ENCODE data around the gene PRB2.
"Not testable (repeated sequence)": the region's sequence is repeated elsewhere in the genome, so short reads cannot be mapped to it uniquely, and the experiment has no call there.

The PRB2 gene

DNA sequence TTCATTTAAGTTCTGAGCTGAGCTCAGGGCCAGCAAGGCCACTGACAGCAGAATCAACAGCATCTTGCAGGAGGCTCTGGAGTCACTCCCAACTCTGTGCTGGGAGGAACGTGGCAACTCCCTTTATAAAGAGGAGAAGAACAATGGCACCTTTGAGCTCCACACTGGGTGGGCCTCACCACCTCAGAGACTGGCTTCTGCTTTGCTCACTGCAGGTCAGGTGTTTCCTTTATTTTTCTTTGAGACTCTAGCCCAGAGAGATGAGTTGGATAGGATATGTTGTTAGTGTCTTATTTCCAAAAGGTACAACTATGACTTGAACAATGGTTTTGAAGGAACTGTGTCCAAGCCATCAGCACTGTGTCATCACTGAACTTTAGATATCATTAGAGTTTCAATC, at the start of gene PRB2:
Gene PRB2 (minus strand): TSS at position 101 of the 400 bp plus-strand sequence. CDS start 38 bp downstream, at position 63.
- DNase-seq (ENCODE audit: low read depth, low spot score) = not testable (repeated sequence)

DNA sequence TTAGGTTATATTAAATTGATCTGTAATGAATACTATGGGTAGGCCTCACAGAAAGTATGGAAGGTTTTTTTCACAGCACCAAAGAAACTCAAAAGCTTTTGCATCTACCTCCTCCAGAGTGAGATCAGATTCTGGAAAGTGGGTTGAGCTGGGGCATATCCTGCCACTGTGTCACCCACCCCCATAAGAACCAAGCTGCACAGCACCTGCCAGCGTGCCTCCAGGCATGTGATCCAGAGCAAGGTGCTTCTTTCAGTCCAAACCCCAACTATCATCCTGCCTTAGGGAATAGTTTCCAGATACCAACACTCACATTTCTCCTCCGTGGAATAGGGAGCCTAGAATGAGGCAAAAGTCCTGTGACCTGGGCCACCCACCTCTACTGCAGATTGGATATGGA, 42.6 kb upstream of the PRB2 start:
- DNase-seq (ENCODE audit: low read depth, low spot score) = no peak

DNA sequence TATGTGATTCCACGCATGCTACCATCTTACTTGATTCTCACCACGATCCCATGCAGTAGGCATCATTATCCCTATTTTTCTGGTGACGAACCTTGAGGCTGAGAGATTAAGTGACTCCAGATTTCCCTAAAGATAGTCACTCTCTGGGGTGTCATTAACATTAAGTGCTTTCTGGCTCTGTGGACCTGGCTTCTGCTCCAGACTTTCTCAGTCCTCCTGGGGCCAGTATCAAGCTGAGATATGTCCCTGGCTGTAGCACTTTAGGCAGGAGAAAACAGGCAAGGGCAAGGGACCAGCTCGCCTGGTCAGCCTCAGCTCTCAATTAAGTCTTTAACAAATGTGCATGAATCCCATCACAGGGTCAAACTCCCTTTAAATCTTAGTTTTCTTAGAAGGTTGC, 38.3 kb upstream of the PRB2 start:
- no peak for DNase-seq (ENCODE audit: low read depth, low spot score)

DNA sequence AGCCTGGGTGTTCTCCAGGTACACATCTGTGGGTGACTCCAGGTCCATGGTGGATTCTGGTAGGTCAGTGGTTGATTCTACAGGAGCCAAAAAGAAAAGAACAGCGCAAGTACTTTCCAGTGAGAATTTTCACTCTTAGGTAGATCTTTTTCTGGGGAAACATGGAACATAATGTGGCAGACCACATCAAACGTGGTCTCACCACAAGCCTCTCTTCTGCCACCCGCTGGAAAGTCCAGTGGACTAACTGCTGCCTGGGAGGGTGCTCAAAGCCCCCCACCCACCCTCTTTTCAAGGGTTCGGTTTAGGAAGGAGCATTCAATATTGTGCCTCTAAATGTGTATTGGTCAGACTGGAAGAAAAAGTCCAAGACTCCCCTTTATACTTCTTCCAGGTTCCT, 36.1 kb upstream of the PRB2 start:
- DNase-seq (ENCODE audit: low read depth, low spot score) = no peak

DNA sequence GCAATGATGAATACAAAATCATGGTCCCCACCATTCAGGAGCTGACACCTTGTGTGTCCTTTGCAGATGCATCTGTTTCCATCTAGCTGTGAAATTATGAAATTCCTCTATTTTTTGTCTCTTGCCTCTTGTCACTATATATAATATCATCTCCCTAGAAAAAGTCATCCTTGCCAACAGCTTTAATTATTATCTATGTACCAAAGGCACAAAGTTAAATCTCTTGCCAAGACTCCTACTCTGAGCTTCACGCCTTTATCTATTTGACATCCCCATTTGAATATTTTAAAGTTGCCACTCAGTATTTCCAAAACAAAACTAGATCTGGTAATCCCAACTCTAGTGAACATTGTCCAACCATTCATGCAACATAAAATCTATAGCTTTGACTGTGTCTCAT, 32.0 kb upstream of the PRB2 start:
- DNase-seq (ENCODE audit: low read depth, low spot score) = no peak

DNA sequence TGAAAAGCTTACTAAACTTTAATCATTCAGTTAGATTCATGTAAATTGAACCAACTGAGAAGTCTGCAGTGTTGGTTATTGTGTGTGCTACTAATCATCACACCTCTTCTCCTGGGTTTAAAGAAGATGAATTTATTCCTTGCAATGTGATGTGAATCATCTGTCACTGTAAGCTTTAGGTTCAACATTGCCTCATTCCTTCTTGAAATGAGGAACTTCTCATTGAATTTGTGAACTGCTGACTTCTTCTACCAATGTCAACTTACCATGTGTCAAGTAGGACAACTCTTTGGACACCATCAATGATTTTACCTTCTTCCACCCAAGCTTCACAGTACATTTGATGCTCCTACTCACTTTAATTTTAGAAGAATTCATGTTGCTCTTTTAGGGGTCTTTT, 17.4 kb upstream of the PRB2 start:
- DNase-seq (ENCODE audit: low read depth, low spot score) = no peak

DNA sequence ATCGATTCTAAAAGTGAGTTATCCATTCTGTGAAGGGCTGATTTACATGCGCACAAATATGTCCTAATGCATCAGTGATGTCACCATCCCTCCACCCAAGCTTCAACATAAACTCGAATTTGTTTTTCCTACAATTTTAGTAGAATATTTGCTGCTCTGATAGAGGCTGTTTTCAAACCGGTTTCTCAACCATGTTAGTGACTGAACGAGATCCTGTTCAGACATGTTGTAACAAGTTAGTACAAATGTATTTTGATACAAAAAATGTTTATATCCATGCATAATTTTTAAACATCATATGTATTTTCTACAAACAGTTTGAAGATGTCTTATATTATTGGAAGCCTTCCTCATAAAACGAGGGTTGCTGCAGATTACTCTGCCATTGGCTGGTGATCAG, 12.7 kb upstream of the PRB2 start:
- DNase-seq (ENCODE audit: low read depth, low spot score) = no peak

DNA sequence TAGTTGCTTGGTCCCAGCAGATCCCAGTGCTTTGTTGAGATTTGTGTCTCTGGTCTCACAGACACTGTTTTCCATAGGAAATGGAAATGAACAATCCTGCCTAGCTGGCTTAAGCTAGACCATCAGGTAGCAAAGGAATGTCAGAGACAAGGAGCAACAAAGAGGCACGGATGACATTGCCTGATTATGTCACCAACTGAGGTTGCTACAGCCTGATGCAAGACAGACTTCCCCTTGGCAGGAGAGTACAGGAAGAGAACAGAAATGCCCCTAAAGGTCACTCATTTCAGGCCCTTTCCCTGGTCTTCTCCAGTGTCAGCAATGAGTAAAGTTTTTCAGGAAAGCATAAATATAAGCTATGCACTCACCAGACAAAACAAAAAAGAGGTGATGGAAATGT, 2.0 kb upstream of the PRB2 start:
- DNase-seq (ENCODE audit: low read depth, low spot score) = no peak

DNA sequence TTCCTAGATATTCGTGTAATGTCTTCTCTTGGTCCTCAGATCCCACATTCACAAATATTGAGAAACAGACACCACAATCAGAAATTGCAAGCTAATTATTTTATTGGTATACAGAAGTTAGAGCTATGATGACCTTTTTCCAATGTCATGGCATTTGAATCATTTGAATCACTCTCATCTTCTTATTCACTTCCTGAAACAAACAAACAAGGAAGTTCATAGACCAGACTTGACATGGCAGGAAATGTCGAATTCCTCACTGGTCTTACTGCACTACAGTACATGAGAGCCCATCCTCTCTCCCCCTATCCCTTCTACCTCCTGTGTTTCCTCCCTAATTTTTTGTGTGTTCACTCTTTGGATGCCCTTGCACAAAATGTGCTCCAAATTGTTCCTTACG, 3.9 kb downstream of the PRB2 start:
- not testable (repeated sequence) for DNase-seq (ENCODE audit: low read depth, low spot score)

DNA sequence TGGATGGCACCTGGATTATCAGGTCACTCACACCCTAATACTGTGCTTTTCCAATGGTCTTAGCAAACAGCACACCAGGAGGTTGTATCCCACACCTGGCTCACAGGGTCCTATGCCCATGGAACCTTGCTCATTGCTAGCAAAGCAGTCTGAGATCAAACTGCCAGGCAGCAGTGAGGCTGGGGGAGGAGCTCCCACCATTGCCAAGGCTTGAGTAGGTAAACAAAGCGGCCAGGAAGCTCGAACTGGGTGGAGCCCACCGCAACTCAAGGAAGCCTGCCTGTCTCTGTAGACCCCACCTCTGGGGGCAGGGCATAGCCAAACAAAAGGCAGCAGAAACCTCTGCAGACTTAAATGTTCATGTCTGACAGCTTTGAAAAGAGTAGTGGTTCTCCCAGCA, 17.9 kb downstream of the PRB2 start:
- not testable (repeated sequence) for DNase-seq (ENCODE audit: low read depth, low spot score)

DNA sequence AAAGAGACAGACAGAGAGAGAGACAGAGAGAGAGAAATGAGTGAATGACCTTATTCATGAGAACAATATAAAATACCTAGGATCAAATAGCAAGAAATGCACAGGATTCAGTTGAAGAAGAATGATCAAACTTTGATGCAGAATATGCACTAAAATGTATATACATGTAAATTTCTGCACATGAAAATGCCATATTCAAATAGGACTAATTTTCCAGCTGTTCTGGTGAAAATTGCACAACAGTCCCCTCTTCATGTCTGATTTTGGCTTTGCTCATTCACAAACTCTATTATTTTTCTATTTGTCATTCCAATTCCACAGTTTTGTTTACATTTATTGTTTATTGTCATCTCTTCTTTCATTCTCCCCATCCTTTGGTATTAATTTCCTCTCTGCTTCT, 34.2 kb downstream of the PRB2 start:
- no peak for DNase-seq (ENCODE audit: low read depth, low spot score)

DNA sequence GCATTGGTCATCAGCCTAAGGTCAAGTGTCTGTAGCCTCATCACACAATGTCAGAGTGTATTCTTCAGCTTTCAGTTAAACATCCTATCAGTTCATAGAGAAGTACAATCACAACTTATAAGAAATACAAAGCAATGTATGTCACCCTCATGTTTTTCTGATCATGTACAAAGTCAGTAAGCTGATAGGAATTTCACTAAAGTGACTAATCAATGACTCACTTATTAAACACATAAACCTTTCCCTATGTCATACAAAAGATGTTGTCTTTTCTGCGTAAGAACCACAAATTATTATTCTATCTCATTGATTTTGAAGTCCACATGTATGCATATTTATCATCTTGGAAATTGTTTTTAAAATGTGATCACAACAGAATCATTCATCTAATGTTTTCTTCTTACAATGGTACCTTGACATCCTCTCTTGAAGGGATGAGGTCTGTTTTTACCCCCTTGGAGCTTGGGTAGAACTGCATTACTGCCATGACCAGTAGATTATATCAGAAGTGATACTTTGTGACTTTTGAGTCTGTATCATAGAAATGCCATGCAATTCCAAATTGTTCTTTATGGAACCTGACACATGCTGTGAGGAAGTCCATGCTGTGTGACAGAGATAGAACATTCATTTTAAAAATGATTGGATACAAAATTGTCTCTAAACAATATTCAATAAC, 35.0 kb downstream of the PRB2 start:
- not testable (repeated sequence) for DNase-seq (ENCODE audit: low read depth, low spot score)

DNA sequence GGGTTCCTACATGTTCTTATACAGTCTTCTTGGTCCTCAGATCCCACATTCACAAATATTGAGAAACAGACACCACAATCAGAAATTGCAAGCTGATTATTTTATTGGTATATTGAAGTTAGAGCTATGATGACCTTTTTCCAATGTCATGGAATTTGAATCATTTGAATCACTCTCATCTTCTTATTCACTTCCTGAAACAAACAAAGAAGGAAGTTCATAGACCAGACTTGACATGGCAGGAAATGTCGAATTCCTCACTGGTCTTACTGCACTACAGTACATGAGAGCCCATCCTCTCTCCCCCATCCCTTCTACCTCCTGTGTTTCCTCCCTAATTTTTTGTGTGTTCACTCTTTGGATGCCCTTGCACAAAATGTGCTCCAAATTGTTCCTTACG, 43.6 kb downstream of the PRB2 start:
- DNase-seq (ENCODE audit: low read depth, low spot score) = not testable (repeated sequence)

DNA sequence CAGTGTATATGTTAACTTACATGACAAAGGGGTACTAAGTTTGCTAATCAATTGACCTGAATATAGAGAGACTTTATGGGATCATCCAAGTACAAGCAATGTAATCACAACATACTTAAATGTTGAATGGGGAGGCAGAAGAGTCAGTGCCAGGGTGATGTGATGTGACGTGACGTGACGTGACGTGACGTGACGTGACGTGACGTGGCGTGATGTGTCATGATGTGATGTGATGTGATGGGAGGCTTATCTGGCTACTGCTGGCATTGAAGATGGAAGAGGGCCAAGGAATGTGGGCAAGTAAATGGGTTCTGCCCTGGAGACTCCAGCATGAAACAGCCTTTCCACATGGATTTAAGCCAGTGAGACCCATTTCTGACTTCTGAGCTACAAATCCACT, 46.9 kb downstream of the PRB2 start:
- DNase-seq (ENCODE audit: low read depth, low spot score) = no peak

DNA sequence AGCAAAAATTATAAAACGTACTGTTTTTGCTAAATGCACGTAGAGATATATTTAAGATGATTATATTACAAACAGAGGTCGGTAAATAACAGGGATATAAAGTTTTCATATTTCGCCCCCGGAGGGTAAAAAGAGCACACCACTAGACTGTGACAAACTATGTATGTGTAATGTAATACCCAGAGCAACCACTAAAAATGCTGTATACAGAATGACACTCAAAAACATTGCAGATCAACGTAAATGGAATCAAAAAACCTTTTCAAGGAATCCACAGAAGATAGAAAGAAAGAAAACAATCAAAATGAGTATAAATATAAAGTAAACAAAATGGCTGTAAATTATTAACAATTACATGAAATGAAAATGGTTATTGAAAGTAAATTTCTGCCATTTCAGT, 47.6 kb downstream of the PRB2 start:
- no peak for DNase-seq (ENCODE audit: low read depth, low spot score)

DNA sequence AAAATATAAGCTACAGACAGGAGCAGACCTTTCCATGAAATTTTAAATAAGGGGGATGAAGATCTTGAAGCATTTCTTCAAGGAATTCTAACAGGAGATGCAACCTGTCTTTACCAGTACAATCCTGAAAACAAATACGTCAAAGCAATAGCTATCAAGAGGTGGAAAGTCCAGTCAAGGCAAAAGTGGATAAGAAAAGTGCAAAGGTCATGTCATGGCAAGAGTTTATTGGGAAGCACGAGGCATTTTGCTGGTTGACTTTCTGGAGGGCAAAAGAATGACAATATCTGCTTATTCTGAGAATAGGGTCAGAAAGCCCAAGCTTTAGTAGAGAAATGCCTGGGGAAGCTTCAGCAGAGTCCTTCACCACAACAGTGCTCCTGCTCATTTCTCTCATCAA, 50.9 kb downstream of the PRB2 start:
- no peak for DNase-seq (ENCODE audit: low read depth, low spot score)
